ENCODE data around the gene ACD. TPM values are rescaled to one million over a fixed set of nuclear protein-coding genes. Genes with fewer than 3 reads are reported as not detected.

Gene ACD
- total RNA-seq, 3 donors from 2014 or later, result 19.4 to 20.6 (median 19.8) TPM

- no peak for TF ChIP-seq POLR2A (IDR thresholded peaks at IDR 0.05)
- no peak overlapping the region for H3K27ac ChIP-seq
- intact Hi-C loops (cut with DNase I; ENCODE audit: low total_unique reads), result loop anchor here (10.0 kb wide), 1 partner anchor 142 kb away; the partner anchor contains the start of genes RANBP10 and TSNAXIP1
Measured at GRCh38 chr16:67662653-67663010, 2.6 kb upstream of the ACD start.

GRCh38 chr16:67661886-67662652 lies 2.0 kb upstream of the ACD start:
- no peak for TF ChIP-seq CTCF (IDR thresholded peaks at IDR 0.05)
- TF ChIP-seq POLR2A (IDR thresholded peaks at IDR 0.05), result no peak
- no peak for TF ChIP-seq POLR2AphosphoS5 (IDR thresholded peaks at IDR 0.05)
- intact Hi-C loops (cut with DNase I; ENCODE audit: low total_unique reads), result loop anchor here (10.0 kb wide), 1 partner anchor 143 kb away; the partner anchor contains the start of genes RANBP10 and TSNAXIP1
- Histone ChIP-seq H3K27me3 (no peaks in the 10 kb centered on the region), H3K9me3 (no peaks in the 10 kb centered on the region), H3K36me3 (no peaks in the 10 kb centered on the region), H3K27ac (no peak overlapping the region), H3K4me1 (peaks cover 12 to 20% of the 10 kb centered on the region in 2 donors), H3K4me3 (no peak overlapping the region)
- no peak for DNase-seq (ENCODE audit: low spot score in 2 of 2)

More at GRCh38 chr16:67662653-67663010, 2.6 kb upstream of the ACD start:
- no peak for DNase-seq (ENCODE audit: low spot score in 2 of 2)
- Histone ChIP-seq H3K9me3 (no peaks in the 10 kb centered on the region), H3K4me1 (peaks cover 18 to 25% of the 10 kb centered on the region in 2 donors), H3K27me3 (no peaks in the 10 kb centered on the region), H3K36me3 (no peaks in the 10 kb centered on the region), H3K4me3 (no peak overlapping the region)

DNA sequence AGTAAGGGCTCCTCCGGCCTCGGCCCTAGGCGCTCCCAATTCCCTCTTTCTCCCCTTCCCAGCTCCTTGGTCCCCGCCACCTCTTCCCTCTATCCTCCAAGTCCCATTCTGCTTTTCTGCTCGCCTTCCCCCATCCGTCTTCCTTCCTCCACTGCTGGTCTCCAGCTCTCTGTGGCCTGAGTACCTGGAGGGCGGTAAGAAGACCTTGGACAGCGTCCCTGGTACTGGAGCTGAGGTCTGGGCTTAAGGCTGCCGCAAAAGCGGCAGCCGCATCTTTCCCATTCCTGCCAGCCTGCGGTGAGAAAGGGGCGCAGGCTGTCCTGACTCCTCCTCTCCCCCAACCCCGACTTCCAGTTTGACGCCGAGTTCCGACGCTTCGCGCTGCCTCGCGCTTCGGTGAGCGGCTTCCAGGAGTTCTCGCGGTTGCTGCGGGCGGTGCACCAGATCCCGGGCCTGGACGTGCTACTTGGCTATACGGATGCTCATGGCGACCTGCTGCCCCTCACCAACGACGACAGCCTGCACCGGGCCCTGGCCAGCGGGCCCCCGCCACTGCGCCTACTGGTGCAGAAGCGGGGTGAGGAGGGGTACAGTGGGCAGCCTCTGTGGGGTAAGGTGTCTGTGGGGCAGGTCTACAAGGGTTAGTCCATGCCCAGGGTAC lies 1.2 kb upstream of the ACD start:
- Histone ChIP-seq H3K27ac (peak overlapping the region; percentile 95 to 96), H3K4me3 (peak overlapping the region; percentile 84 to 97 (median 87)), H3K4me1 (peaks cover 10 to 17% of the 10 kb centered on the region in 2 donors), H3K36me3 (no peaks in the 10 kb centered on the region), H3K9me3 (no peaks in the 10 kb centered on the region), H3K27me3 (no peaks in the 10 kb centered on the region)
- intact Hi-C loops (cut with DNase I; ENCODE audit: low total_unique reads), result loop anchor here (10.0 kb wide), 1 partner anchor 144 kb away; the partner anchor contains the start of genes RANBP10 and TSNAXIP1
- peak in 1 of 2 donors; percentile 42 for DNase-seq (ENCODE audit: low spot score in 2 of 2)
- no peak for TF ChIP-seq POLR2AphosphoS5 (IDR thresholded peaks at IDR 0.05)
- TF ChIP-seq CTCF (IDR thresholded peaks at IDR 0.05), result no peak
- TF ChIP-seq POLR2A (IDR thresholded peaks at IDR 0.05), result no peak

DNA sequence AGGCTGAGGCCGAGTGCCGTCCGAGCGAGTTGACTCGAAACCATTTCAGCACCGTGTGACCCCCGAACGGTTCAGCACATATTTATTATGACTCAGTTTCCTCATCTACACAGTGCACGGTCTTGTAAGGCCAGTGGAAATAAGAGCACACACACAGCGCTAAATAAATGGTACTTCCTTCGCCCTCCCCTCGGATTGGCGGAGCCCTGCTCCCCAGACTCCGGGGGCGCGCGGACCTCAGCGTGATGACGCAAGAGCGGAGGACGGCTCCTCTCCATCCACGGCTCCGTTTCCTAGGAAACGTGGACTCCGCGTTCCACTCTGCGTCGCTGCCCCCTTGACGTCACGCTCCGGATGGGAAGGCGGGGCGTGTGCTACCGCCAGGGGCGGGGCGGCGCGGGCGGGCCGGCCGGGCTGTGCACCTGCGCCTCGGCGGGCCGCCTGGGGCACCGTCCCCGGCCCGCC lies 536 bp upstream of the ACD start, which contains the start of gene PARD6A:
TSS of gene PARD6A (plus strand) at position 397 of the 465 bp plus-strand sequence. CDS start 79 bp downstream, outside the sequence.
- Histone ChIP-seq H3K27ac (peak within 1 kb of the TSS; percentile 95 to 96), H3K27me3 (no peaks in the 10 kb centered on the region), H3K4me3 (peak within 1 kb of the TSS; percentile 84 to 97 (median 87)), H3K9me3 (no peaks in the 10 kb centered on the region), H3K36me3 (no peaks in the 10 kb centered on the region), H3K4me1 (peaks cover 6 to 13% of the 10 kb centered on the region in 2 donors)
- peak; percentile 84 to 90 for DNase-seq (ENCODE audit: low spot score in 2 of 2)
- intact Hi-C loops (cut with DNase I; ENCODE audit: low total_unique reads), result loop anchor here (10.0 kb wide), 1 partner anchor 144 kb away; the partner anchor contains the start of genes RANBP10 and TSNAXIP1
- TF ChIP-seq POLR2AphosphoS5 (IDR thresholded peaks at IDR 0.05) (peak in 2 of 3 donors; percentile 42 to 45), CTCF (IDR thresholded peaks at IDR 0.05) (peak in 1 of 3 donors; percentile 5), POLR2A (IDR thresholded peaks at IDR 0.05) (peak; percentile 1)

DNA sequence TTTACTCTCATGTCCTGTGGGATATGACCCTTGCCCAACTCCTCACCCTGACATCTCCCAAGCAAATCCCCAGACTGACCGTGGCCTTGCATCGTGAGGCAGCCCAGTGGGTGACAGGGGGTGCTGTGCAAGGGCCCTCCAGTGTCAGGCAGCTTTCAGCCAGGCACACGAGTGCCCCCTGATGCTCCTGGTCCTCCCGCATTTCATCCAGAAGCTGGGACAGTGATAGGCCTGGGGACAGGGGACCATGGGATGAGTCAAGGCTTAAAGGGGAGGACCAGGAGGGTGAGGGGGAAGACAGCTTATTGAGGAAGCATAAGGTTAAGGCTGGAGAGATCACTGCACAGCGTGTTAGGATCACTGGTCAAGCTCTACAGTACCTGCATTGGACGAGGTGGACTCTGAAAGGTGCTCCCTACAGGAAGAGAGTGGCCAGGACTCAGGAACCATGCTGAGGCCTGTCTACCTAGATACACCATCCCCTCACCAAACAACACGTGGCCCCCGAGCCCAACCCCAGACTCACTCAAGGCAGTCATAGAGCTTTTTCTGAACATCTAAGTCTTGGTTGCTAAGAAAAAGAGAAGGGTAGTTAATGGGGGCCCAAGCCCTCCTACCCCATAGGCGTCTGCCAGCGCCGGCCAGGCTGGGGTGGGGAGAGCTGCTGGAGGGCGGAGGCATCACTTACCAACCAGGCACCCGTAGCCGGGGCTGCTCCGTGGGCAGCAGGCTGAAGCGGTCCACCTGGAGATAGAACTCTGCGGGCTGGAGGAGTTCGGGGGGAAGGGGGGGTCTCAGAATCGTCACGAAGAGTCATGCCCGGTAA lies 998 bp downstream of the ACD start:
- peak overlapping the region; percentile 84 to 97 (median 87) for H3K4me3 ChIP-seq
- peak overlapping the region; percentile 95 to 96 for H3K27ac ChIP-seq
- intact Hi-C loops (cut with DNase I; ENCODE audit: low total_unique reads), result loop anchor here (5.0 kb wide), 1 partner anchor 122 kb away; no protein-coding TSS in a partner anchor
- no peak for DNase-seq (ENCODE audit: low spot score in 2 of 2)
- peaks cover 3 to 10% of the 10 kb centered on the region in 2 donors for H3K27me3 ChIP-seq
- no peaks in the 10 kb centered on the region for H3K36me3 ChIP-seq
- H3K4me1 ChIP-seq, result peaks cover 6 to 13% of the 10 kb centered on the region in 2 donors
- H3K9me3 ChIP-seq, result no peaks in the 10 kb centered on the region
- TF ChIP-seq CTCF (IDR thresholded peaks at IDR 0.05) (no peak), POLR2A (IDR thresholded peaks at IDR 0.05) (no peak), POLR2AphosphoS5 (IDR thresholded peaks at IDR 0.05) (no peak)

Data from breast epithelium (tissue), 4 donors.